AG10803 (cell line): ENCODE measurements around the gene GRIK1.

ENCODE experiments used
- DNase-seq: peaks from one replicate; pipeline ENCODE4 v3.0.0; 2010; ENCODE audit warnings: low read depth
- H3K4me3 ChIP-seq: 2 replicates; pipeline ENCODE4 v1.5.1; 2011; ENCODE audit warnings: mild to moderate bottlenecking, low read length, control low read depth
- CTCF ChIP-seq: conservative IDR thresholded peaks from 2 replicates; pipeline ENCODE4 v1.5.1; 2011; ENCODE audit warnings: mild to moderate bottlenecking, low read length, control low read depth, inconsistent platforms

GRIK1 gene

DNA sequence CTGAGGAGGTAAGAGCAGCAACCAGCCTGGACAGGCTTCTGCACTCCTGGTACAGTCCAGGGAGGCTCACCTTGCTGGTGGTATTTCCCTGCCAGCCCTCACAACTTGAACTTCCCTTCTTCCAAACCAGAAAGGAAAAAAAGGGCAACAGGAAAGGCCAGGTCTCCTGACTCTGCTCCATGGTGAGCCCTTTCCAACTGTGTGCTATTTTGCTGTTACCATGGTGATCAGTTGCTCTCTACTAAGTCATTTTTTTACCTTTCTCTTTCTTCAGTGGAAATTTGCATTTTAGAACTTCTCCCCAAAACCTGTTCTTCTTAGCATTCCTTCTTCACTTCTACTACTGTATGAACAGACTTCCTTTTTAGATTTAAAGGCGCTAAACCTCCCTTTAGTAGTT lies 164.3 kb downstream of the GRIK1 start:
- no peak for DNase-seq
- TF ChIP-seq CTCF = no peak
- H3K4me3 ChIP-seq = no peak overlapping the region

- no peak for DNase-seq
- no peak for TF ChIP-seq CTCF
- H3K4me3 ChIP-seq = no peak overlapping the region
Observed at GRCh38 chr21:29771491-29772066, 168.2 kb downstream of the GRIK1 start.

- TF ChIP-seq CTCF = no peak
- DNase-seq = no peak
- H3K4me3 ChIP-seq = no peak overlapping the region
Observed at GRCh38 chr21:29763674-29764073, 176.1 kb downstream of the GRIK1 start.

DNA sequence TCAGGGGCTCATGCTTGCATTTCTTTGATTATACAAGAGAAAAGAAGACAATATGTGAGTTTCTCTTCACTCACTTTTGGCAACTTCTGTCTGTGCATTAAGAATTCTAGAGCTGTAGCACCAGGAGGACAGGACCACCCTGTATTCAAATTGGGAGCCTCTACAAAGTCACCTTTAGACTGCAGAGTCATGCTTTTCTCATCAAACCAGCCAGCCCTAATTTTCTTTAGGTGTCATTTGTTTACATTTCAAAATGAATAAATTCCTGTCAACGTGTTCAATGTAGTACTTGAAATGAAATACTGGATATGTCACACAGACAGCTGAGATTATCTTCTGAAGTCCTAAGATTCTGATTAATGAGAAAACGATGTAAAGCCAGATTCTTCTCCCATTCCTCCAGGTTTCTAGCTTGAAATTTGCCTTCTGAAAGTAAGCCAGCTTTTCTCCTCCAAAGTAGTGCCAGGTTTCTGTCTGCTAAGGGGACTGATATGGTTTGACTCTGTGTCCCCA lies 177.2 kb downstream of the GRIK1 start:
- TF ChIP-seq CTCF = no peak
- H3K4me3 ChIP-seq = no peak overlapping the region

GRCh38 chr21:29753216-29753615 lies 186.6 kb downstream of the GRIK1 start:
- H3K4me3 ChIP-seq = no peak overlapping the region
- TF ChIP-seq CTCF = no peak
- DNase-seq = no peak

More for the DNA sequence above, 177.2 kb downstream of the GRIK1 start:
- no peak for DNase-seq

DNA sequence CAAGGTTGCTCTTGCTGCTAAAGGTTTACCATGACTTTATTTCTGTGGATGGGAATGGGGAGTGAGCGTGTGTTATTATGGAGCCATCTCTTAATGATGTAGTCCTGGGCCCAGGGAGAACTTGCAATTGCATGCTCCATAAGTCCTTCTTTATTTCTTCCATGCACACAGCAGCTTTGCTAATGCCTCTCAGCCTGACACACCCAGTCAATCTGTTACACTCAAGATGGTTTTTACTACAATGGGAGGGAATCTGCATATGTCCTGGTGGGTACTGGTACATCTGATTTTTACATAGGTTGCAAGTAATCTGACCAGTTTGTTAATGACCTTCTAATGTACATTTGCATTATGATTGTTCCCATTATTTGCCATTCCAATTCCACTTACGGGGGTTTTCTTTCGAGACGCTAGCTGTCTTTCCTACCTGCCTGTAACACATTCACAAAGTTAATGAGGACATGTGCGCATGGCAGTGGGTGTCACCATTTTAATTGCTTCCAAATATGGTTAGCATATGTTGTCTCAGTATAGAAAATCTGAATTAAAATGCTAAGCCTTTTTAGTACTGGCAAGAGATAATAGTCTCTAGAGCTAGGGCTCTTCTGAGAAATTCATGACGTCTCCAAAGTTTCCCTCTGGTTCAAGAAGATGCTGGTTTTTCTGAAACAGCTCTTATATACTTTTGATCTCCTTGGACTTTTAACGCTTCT lies 188.2 kb downstream of the GRIK1 start:
- no peak for TF ChIP-seq CTCF
- DNase-seq = no peak
- H3K4me3 ChIP-seq = no peak overlapping the region

DNA sequence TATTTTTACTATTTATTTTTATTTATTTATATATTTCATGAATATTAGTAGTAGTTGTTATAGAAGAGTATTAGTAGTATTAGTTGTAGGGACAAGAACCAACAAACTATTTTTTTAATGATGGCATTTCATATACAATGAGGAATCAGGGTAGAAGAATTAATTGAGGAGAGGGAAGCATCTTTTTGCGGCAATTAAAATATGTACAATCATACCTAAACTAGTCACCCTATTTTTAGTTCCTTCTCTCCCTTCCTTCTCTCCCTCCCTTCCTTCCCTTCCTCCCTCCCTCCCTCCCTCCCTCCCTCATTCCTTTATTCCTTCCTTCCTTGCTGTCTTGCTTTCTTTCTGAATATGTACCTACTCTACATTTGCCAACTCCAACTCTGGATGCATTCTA lies 189.8 kb downstream of the GRIK1 start:
- no peak for TF ChIP-seq CTCF
- no peak overlapping the region for H3K4me3 ChIP-seq
- DNase-seq = no peak
